Adrenal gland (tissue), 12 donors: Measurements from ENCODE around the gene TTC33. TPM values are rescaled to one million over a fixed set of nuclear protein-coding genes. Genes with fewer than 3 reads are reported as not detected.

Source experiments
- DNase-seq, 7 donors: peaks; one replicate each; pipeline ENCODE4 v3.0.0-alpha.2; 2019 to 2020
- H3K27ac ChIP-seq, 5 donors: fragments of 200-600 bp; sonication (generic) in 4 of 5; 1 replicate in 3 of 5; 2 replicates in 2 of 5; pipeline versions ENCODE4 v1.5.1 to v1.8.0; 2016 to 2020; ENCODE audit warnings: mild to moderate bottlenecking in 1 of 5
- H3K27me3 ChIP-seq: fragments of 200-600 bp; 2 replicates; pipeline ENCODE4 v1.8.0; 2021
- H3K36me3 ChIP-seq, 2 donors: fragments of 200-600 bp; replicated peaks in 1 of 2; 1 replicate in 1 of 2; 2 replicates in 1 of 2; pipeline versions ENCODE4 v1.5.1 to v1.8.0; 2018 to 2022
- H3K4me1 ChIP-seq, 2 donors: fragments of 200-600 bp; replicated peaks in 1 of 2; 1 replicate in 1 of 2; 2 replicates in 1 of 2; pipeline versions ENCODE4 v1.5.1 to v1.8.0; 2018 to 2021
- H3K4me3 ChIP-seq, 4 donors: fragments of 200-600 bp; sonication (generic) in 3 of 4; one replicate each; pipeline ENCODE4 v1.5.1; 2016 to 2018
- H3K9me3 ChIP-seq, 3 donors: fragments of 200-600 bp; sonication (generic) in 1 of 3; replicated peaks in 1 of 3; 1 replicate in 2 of 3; 2 replicates in 1 of 3; pipeline versions ENCODE4 v1.5.1 to v1.8.0; 2016 to 2021
- POLR2A ChIP-seq, 2 donors: fragments of 450-650 bp; IDR thresholded peaks; one replicate each; pipeline ENCODE4 v1.6.1; 2017; ENCODE audit warnings: antibody characterized with exemption in 2 of 2, mild to moderate bottlenecking in 2 of 2, moderate library complexity in 1 of 2
- WGBS, 4 donors: extraction: QIAGEN DNeasy Blood & Tissue Kit in 2 of 4; methylation state at CpG; one replicate each; pipeline versions ENCODE4 v1.1.5 to v1.1.7; 2013 to 2017; 5-methylcytosine and 5-hydroxymethylcytosine counted together
- intact Hi-C, 2 donors: fragments of 100-400 bp; cut with DNase I; formaldehyde crosslinking; loops; one replicate each; pipeline versions ENCODE4 v1.14.1 to v1.15.0; 2022 to 2023
- polyA plus RNA-seq, 3 donors: library from polyadenylated mRNA; stranded (reverse); fragments of 200-250 nt in 2 of 3; fragments of 350-450 nt in 1 of 3; fragmentation: Illumina TruSeq in 1 of 3; extraction: RNeasy Lipid Tissue Mini Kit (QIAGEN cat#74804) in 1 of 3; gene quantifications; one replicate each; pipeline ENCODE4 v1.2.3, GENCODE V29; 2013 to 2014
- total RNA-seq, 9 donors: library from RNA; depleted of rRNA in 4 of 9; stranded (reverse); fragments of >200 nt in 4 of 9; fragments of 120-200 nt in 1 of 9; fragmentation: NEBNext Ultra II Directional in 1 of 9; extraction: Animal tissue kit (Norgen Biotek cat#: 25700) in 1 of 9; gene quantifications; one replicate each; pipeline versions ENCODE4 v1.1.0 to v1.2.4, GENCODE V29; 2013 to 2023
- TF ChIP-seq, protein P1 (sequence below), 6 experiments: fragments of 450-650 bp in 4 of 6; fragments of 200-600 bp in 2 of 6; sonication (generic) in 1 of 6; IDR thresholded peaks; 1 replicate in 5 of 6; 2 replicates in 1 of 6; pipeline versions ENCODE4 v1.5.1 to v1.8.0; 2016 to 2021; ENCODE audit warnings: antibody characterized with exemption in 6 of 6, mild to moderate bottlenecking in 2 of 6, moderate library complexity in 1 of 6
- donor health status: healthy with polysubstance abuse.
- donor health status: Bipolar disorder and iron deficiency.
- donor health status: DM: yes; HTN: yes; CAD: no.
- donor health status: DM: no; HTN: no; CAD: no.
- donor health status: DM: no; HTN: no; CAD: no.
- donor health status: DM: yes; HTN: yes; CAD: no.

Gene TTC33
- total and polyA plus RNA-seq, 12 donors: 5.8 to 33.5 (median 15.3) TPM

- Histone ChIP-seq H3K4me1 (no peaks in the 10 kb centered on the region), H3K36me3 (no peaks in the 10 kb centered on the region), H3K27me3 (no peaks in the 10 kb centered on the region), H3K9me3 (no peaks in the 10 kb centered on the region), H3K27ac (no peak overlapping the region), H3K4me3 (no peak overlapping the region)
- TF ChIP-seq, protein P1, sequence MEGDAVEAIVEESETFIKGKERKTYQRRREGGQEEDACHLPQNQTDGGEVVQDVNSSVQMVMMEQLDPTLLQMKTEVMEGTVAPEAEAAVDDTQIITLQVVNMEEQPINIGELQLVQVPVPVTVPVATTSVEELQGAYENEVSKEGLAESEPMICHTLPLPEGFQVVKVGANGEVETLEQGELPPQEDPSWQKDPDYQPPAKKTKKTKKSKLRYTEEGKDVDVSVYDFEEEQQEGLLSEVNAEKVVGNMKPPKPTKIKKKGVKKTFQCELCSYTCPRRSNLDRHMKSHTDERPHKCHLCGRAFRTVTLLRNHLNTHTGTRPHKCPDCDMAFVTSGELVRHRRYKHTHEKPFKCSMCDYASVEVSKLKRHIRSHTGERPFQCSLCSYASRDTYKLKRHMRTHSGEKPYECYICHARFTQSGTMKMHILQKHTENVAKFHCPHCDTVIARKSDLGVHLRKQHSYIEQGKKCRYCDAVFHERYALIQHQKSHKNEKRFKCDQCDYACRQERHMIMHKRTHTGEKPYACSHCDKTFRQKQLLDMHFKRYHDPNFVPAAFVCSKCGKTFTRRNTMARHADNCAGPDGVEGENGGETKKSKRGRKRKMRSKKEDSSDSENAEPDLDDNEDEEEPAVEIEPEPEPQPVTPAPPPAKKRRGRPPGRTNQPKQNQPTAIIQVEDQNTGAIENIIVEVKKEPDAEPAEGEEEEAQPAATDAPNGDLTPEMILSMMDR (IDR thresholded peaks at IDR 0.05): no peak
- no peak for TF ChIP-seq POLR2A (IDR thresholded peaks at IDR 0.05)
- intact Hi-C loops: no loop called here
- DNase-seq: no peak
- 76 to 86% (median 83%) methylated on average over 3 to 4 of the region's 4 CpGs for WGBS, 4 donors
Measured at GRCh38 chr5:40653221-40654022, 102.3 kb downstream of the TTC33 start.

DNA sequence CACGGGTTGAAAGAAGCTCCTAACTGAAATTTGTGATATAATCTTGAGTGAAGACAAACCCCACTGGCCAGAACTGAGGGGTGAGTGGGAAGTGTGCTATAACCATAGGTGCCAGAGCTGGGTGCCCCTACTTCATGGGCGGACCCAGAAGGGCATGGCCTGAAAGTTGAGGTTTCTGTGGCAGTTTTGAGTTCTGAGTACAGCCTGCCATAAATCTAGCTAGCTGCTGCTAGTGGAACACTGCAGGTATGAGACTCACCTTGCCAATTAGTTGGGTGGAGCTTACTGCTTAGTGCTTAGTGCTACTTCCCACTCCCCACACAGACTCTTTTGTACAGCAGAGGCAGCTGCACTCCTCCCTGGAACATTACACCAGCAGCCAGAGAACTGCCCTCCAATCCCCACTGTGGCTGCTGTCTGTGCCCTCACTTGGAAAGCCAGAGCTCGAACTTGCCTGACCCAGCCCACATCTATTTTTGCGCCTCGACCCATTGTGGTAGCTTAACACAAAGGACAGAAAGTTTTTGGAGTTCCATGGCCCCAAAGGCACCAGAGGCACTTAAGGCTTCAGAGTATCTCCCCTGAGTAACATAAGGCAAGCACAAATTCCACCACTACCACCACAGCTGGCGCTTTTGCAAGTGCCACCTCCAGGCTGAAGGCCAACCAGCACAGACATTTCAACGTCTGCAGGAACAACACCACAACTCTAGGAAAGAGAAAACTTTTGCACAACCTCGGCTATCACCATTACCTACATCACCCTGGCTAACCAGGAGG is 103.1 kb downstream of the TTC33 start:
- Histone ChIP-seq H3K4me1 (no peaks in the 10 kb centered on the region), H3K9me3 (no peaks in the 10 kb centered on the region), H3K36me3 (no peaks in the 10 kb centered on the region), H3K27me3 (no peaks in the 10 kb centered on the region), H3K27ac (no peak overlapping the region), H3K4me3 (no peak overlapping the region)
- no peak for DNase-seq
- 69 to 82% (median 72%) methylated on average over 6 to 8 of the region's 8 CpGs for WGBS, 4 donors
- TF ChIP-seq, protein P1 (IDR thresholded peaks at IDR 0.05): no peak
- TF ChIP-seq POLR2A (IDR thresholded peaks at IDR 0.05): no peak
- intact Hi-C loops: no loop called here

GRCh38 chr5:40651201-40651600 is 104.6 kb downstream of the TTC33 start:
- no peaks in the 10 kb centered on the region for H3K9me3 ChIP-seq
- 95 to 98% (median 95%) methylated on average over 3 of the region's 3 CpGs for WGBS, 4 donors
- intact Hi-C loops: no loop called here
- TF ChIP-seq, protein P1 (IDR thresholded peaks at IDR 0.05): no peak
- TF ChIP-seq POLR2A (IDR thresholded peaks at IDR 0.05): no peak
- H3K36me3 ChIP-seq: no peaks in the 10 kb centered on the region
- no peak overlapping the region for H3K4me3 ChIP-seq
- H3K27me3 ChIP-seq: no peaks in the 10 kb centered on the region
- no peak for DNase-seq
- H3K4me1 ChIP-seq: no peaks in the 10 kb centered on the region
- H3K27ac ChIP-seq: no peak overlapping the region

DNA sequence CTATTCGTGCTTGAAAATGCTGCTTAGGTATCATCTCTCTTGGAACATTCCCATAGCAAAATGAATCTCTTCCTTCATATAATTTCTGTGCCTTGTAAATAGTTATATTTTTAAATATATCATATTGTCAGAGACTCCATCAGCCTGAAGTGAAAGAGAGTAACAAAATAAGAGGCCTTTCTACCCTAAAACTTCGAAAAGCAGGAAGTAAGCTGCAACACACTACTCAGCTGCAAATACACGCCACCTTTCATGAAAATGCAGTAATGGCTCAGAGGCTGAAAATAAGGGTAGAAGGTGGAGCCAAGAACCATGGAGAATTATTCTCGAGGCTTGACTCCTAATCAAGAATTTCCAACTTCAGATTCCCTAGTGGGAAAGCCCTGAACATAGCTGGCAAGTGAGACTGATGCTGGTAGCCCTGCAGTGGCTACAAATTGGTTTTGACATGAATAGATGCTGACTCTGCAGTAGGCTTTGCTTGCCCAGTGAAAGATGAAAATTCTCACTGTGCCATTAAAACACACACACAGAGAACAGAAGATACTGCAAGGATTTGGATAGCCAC is 106.2 kb downstream of the TTC33 start:
- H3K4me1 ChIP-seq: no peaks in the 10 kb centered on the region
- H3K27me3 ChIP-seq: no peaks in the 10 kb centered on the region
- no peak for TF ChIP-seq POLR2A (IDR thresholded peaks at IDR 0.05)
- TF ChIP-seq, protein P1 (IDR thresholded peaks at IDR 0.05): no peak
- whole genome bisulfite sequencing, 4 donors: 61 to 67% (median 62%) methylated on average over 4 of the region's 4 CpGs
- no peak overlapping the region for H3K27ac ChIP-seq
- no peak for DNase-seq
- H3K4me3 ChIP-seq: no peak overlapping the region
- intact Hi-C loops: no loop called here
- no peaks in the 10 kb centered on the region for H3K36me3 ChIP-seq
- no peaks in the 10 kb centered on the region for H3K9me3 ChIP-seq
